Activated T-helper 1 cell treated with anti-CD3 and anti-CD28 coated beads, Interleukin-12 subunit alpha, Interleukin-12 subunit beta, Interleukin-2, Interleukin-4 antibody, amounts not matched to agents 30 ng/mL and 10 ng/mL and 1 ng/mL, durations not matched to agents 14 hours and 24 hours and 36 hours (primary cell): ENCODE data around the gene TEDC1. TPM values are rescaled to one million over a fixed set of nuclear protein-coding genes. Genes with fewer than 3 reads are reported as not detected.

ENCODE experiments used
- DNase-seq: peaks from one replicate; pipeline ENCODE4 v3.0.0; 2021; ENCODE audit warnings: low spot score
- H3K27ac Mint-ChIP-seq: one replicate; pipeline ENCODE4 v1.8.0; 2021; ENCODE audit warnings: mild to moderate bottlenecking, mixed read lengths
- H3K27me3 Mint-ChIP-seq: one replicate; pipeline ENCODE4 v1.8.0; 2022; ENCODE audit warnings: mild to moderate bottlenecking, moderate library complexity, mixed read lengths; ENCODE audit not compliant: insufficient read depth
- H3K36me3 Mint-ChIP-seq: one replicate; pipeline ENCODE4 v1.8.0; 2021; ENCODE audit warnings: low read depth, mixed read lengths
- H3K4me1 Mint-ChIP-seq: one replicate; pipeline ENCODE4 v1.8.0; 2021; ENCODE audit warnings: low read depth, mixed read lengths
- H3K4me3 Mint-ChIP-seq: one replicate; pipeline ENCODE4 v1.8.0; 2021; ENCODE audit warnings: mild to moderate bottlenecking, moderate library complexity, mixed read lengths
- H3K9me3 Mint-ChIP-seq: one replicate; pipeline ENCODE4 v1.8.0; 2021; ENCODE audit warnings: mixed read lengths
- intact Hi-C: fragments of 100-400 bp; cut with micrococcal nuclease; formaldehyde crosslinking; loops from one replicate; pipeline ENCODE4 v1.15.1; 2024
- total RNA-seq: library from RNA; stranded (reverse); gene quantifications from 2 replicates; pipeline ENCODE4 v1.2.3, GENCODE V29; 2022

Gene TEDC1
- total RNA-seq, 1 donor from 2014 or later: 46.1 TPM

- H3K9me3 Mint-ChIP-seq: no peaks in the 10 kb centered on the region
- DNase-seq: peak; percentile 71
- peak overlapping the region; percentile 85 for H3K4me3 Mint-ChIP-seq
- peaks cover 23% of the 10 kb centered on the region for H3K4me1 Mint-ChIP-seq
- no peaks in the 10 kb centered on the region for H3K27me3 Mint-ChIP-seq
- peak overlapping the region; percentile 88 for H3K27ac Mint-ChIP-seq
- intact Hi-C loops: loop anchor here (10.0 kb wide), 1 partner anchor 243 kb away; the partner anchor contains the start of gene BTBD6
- no peaks in the 10 kb centered on the region for H3K36me3 Mint-ChIP-seq
These were observed 3.5 kb upstream of the TEDC1 start for GRCh38 chr14:105487449-105487985.

- Mint-ChIP-seq H3K36me3 (no peaks in the 10 kb centered on the region), H3K4me3 (peak overlapping the region; percentile 85), H3K27me3 (no peaks in the 10 kb centered on the region), H3K9me3 (no peaks in the 10 kb centered on the region), H3K4me1 (peaks cover 23% of the 10 kb centered on the region), H3K27ac (peak overlapping the region; percentile 88)
- no peak for DNase-seq
- intact Hi-C loops: loop anchor here (10.0 kb wide), 1 partner anchor 243 kb away; the partner anchor contains the start of gene BTBD6
These were observed 2.9 kb upstream of the TEDC1 start for GRCh38 chr14:105487986-105488777.

- no peaks in the 10 kb centered on the region for H3K27me3 Mint-ChIP-seq
- H3K4me1 Mint-ChIP-seq: peaks cover 23% of the 10 kb centered on the region
- H3K9me3 Mint-ChIP-seq: no peaks in the 10 kb centered on the region
- H3K27ac Mint-ChIP-seq: peak overlapping the region; percentile 95
- peak overlapping the region; percentile 83 for H3K4me3 Mint-ChIP-seq
- intact Hi-C loops: loop anchor here (10.0 kb wide), 1 partner anchor 244 kb away; the partner anchor contains the start of gene BTBD6
- DNase-seq: no peak
- no peaks in the 10 kb centered on the region for H3K36me3 Mint-ChIP-seq
These were observed 2.1 kb upstream of the TEDC1 start for GRCh38 chr14:105488781-105489541.

- H3K27me3 Mint-ChIP-seq: no peaks in the 10 kb centered on the region
- no peaks in the 10 kb centered on the region for H3K9me3 Mint-ChIP-seq
- peak overlapping the region; percentile 95 for H3K27ac Mint-ChIP-seq
- intact Hi-C loops: loop anchor here (1.0 to 10.0 kb wide), 8 partner anchors 15 to 737 kb away; partner anchors contain the start of genes BRF1, BTBD6, CRIP2 and MTA1
- peak; percentile 79 for DNase-seq
- peaks cover 16% of the 10 kb centered on the region for H3K4me1 Mint-ChIP-seq
- H3K36me3 Mint-ChIP-seq: no peaks in the 10 kb centered on the region
- H3K4me3 Mint-ChIP-seq: peak overlapping the region; percentile 83
These were observed 1.3 kb upstream of the TEDC1 start for GRCh38 chr14:105489542-105490266.

GRCh38 chr14:105490267-105490571, 827 bp upstream of the TEDC1 start:
- Mint-ChIP-seq H3K27ac (no peak overlapping the region), H3K27me3 (no peaks in the 10 kb centered on the region), H3K36me3 (no peaks in the 10 kb centered on the region), H3K4me3 (peak overlapping the region; percentile 83), H3K4me1 (peaks cover 14% of the 10 kb centered on the region), H3K9me3 (no peaks in the 10 kb centered on the region)
- no peak for DNase-seq
- intact Hi-C loops: loop anchor here (1.0 to 5.0 kb wide), 7 partner anchors 15 to 738 kb away; partner anchors contain the start of genes BRF1, CRIP2 and MTA1

- intact Hi-C loops: loop anchor here (1.0 to 5.0 kb wide), 9 partner anchors 9 to 558 kb away; partner anchors contain the start of genes CDCA4, CRIP2, GPR132 and TEX22
- Mint-ChIP-seq H3K27ac (peak overlapping the region; percentile 90), H3K4me1 (peaks cover 8% of the 10 kb centered on the region), H3K36me3 (no peaks in the 10 kb centered on the region), H3K4me3 (peak overlapping the region; percentile 87), H3K27me3 (no peaks in the 10 kb centered on the region), H3K9me3 (no peaks in the 10 kb centered on the region)
- DNase-seq: peak; percentile 84
These were observed 424 bp downstream of the TEDC1 start for GRCh38 chr14:105491366-105491973.

- Mint-ChIP-seq H3K27me3 (no peaks in the 10 kb centered on the region), H3K9me3 (no peaks in the 10 kb centered on the region), H3K36me3 (no peaks in the 10 kb centered on the region), H3K4me3 (peak overlapping the region; percentile 87), H3K27ac (peak overlapping the region; percentile 90), H3K4me1 (peaks cover 8% of the 10 kb centered on the region)
- no peak for DNase-seq
- intact Hi-C loops: loop anchor here (5.0 kb wide), 1 partner anchor 400 kb away; no protein-coding TSS in a partner anchor
These were observed 1.3 kb downstream of the TEDC1 start for GRCh38 chr14:105492031-105492970.

GRCh38 chr14:105492971-105493871, 2.2 kb downstream of the TEDC1 start:
- intact Hi-C loops: loop anchor here (5.0 kb wide), 1 partner anchor 401 kb away; no protein-coding TSS in a partner anchor
- H3K36me3 Mint-ChIP-seq: no peaks in the 10 kb centered on the region
- H3K9me3 Mint-ChIP-seq: no peaks in the 10 kb centered on the region
- peak overlapping the region; percentile 48 for H3K27ac Mint-ChIP-seq
- peak overlapping the region; percentile 45 for H3K4me3 Mint-ChIP-seq
- peaks cover 8% of the 10 kb centered on the region for H3K4me1 Mint-ChIP-seq
- H3K27me3 Mint-ChIP-seq: no peaks in the 10 kb centered on the region
- no peak for DNase-seq

- intact Hi-C loops: loop anchor here (5.0 kb wide), 1 partner anchor 402 kb away; no protein-coding TSS in a partner anchor
- no peaks in the 10 kb centered on the region for H3K36me3 Mint-ChIP-seq
- no peak for DNase-seq
These were observed 3.0 kb downstream of the TEDC1 start for GRCh38 chr14:105493921-105494605.

GRCh38 chr14:105494606-105494929, 3.5 kb downstream of the TEDC1 start:
- no peaks in the 10 kb centered on the region for H3K36me3 Mint-ChIP-seq
- H3K9me3 Mint-ChIP-seq: no peaks in the 10 kb centered on the region
- H3K27ac Mint-ChIP-seq: no peak overlapping the region
- H3K4me1 Mint-ChIP-seq: peaks cover 2% of the 10 kb centered on the region
- no peaks in the 10 kb centered on the region for H3K27me3 Mint-ChIP-seq
- intact Hi-C loops: loop anchor here (5.0 kb wide), 1 partner anchor 402 kb away; no protein-coding TSS in a partner anchor
- no peak for DNase-seq
- no peak overlapping the region for H3K4me3 Mint-ChIP-seq

More at GRCh38 chr14:105493921-105494605, 3.0 kb downstream of the TEDC1 start:
- Mint-ChIP-seq H3K27ac (no peak overlapping the region), H3K4me3 (no peak overlapping the region), H3K4me1 (peaks cover 7% of the 10 kb centered on the region), H3K27me3 (no peaks in the 10 kb centered on the region), H3K9me3 (no peaks in the 10 kb centered on the region)
